Measurements from ENCODE around the gene REEP6. TPM values are rescaled to one million over a fixed set of nuclear protein-coding genes. Genes with fewer than 3 reads are reported as not detected.

Gene REEP6
- total and polyA plus RNA-seq, 2 of the 4 experiments (the other 2 are of a cell fraction) = 1.3 to 2.2 TPM

- Histone ChIP-seq H4K8ac (ENCODE audit: low read depth in 2 of 2, low read length in 2 of 2) (no peak overlapping the region), H2BK5ac (ENCODE audit: low read depth, low read length, poor library complexity, severe bottlenecking) (no peak overlapping the region), H3K9ac (ENCODE audit: low read depth, low read length) (no peak overlapping the region), H2AK5ac (ENCODE audit: low read depth, low read length) (no peak overlapping the region; the same call in 1 of the 2 replicates), H3K4ac (ENCODE audit: low read depth, low read length) (no peak overlapping the region), H3K9me1 (ENCODE audit: insufficient read depth, low read length) (peaks cover 4% of the 10 kb centered on the region; the same call in 1 of the 2 replicates), H3K18ac (ENCODE audit: low read depth, low read length) (no peak overlapping the region), H2BK15ac (ENCODE audit: low read depth, low read length) (no peak overlapping the region), H3K4me2 (ENCODE audit: low read depth, low read length) (no peak overlapping the region), H4K5ac (ENCODE audit: low read depth, low read length) (no peak overlapping the region), H2BK20ac (ENCODE audit: low read depth, low read length) (no peak overlapping the region), H3K36me3 (ENCODE audit: control insufficient read depth, insufficient read depth, low read length) (no peaks in the 10 kb centered on the region), H3K4me3 (ENCODE audit: insufficient read depth, low read depth, low read length) (no peak overlapping the region), H3K14ac (replicated peaks; ENCODE audit: low read depth, low read length) (no peak overlapping the region), H3K23ac (ENCODE audit: low read depth, low read length) (no peak overlapping the region), H2AK9ac (replicated peaks; ENCODE audit: low read depth, low read length, poor library complexity) (no peak overlapping the region), H2AFZ (replicated peaks; ENCODE audit: low read length, poor library complexity) (no peak overlapping the region), H3K4me1 (ENCODE audit: control insufficient read depth, insufficient read depth, low read length) (no peaks in the 10 kb centered on the region; the same call in 1 of the 2 replicates), H3K56ac (ENCODE audit: extremely low read depth, insufficient read depth, low read length) (no peak overlapping the region), H4K91ac (ENCODE audit: insufficient read depth, low read depth, low read length) (no peak overlapping the region), H3K79me1 (ENCODE audit: low read depth in 1 of 2, low read length in 2 of 2) (no peaks in the 10 kb centered on the region), H3K27me3 (ENCODE audit: control insufficient read depth, insufficient read depth, low read length) (peaks cover 34% of the 10 kb centered on the region), H3K9me3 (ENCODE audit: control insufficient read depth, insufficient read depth, low read length) (peaks cover 2% of the 10 kb centered on the region; the same call in 1 of the 2 replicates), H3K27ac (ENCODE audit: insufficient read depth, low read length) (no peak overlapping the region), H2BK120ac (ENCODE audit: low read depth, low read length) (no peak overlapping the region), H4K20me1 (ENCODE audit: insufficient read depth, low read length) (0 out of 2 replicates have a peak, but pooled peaks cover 7% of the 10 kb centered on the region)
- ATAC-seq (ENCODE audit: low read depth) (no peak), DNase-seq (no peak)
- TF ChIP-seq RCOR1 (IDR thresholded peaks at IDR 0.05; ENCODE audit: insufficient replicate concordance, low read length) (no peak), MAFK (IDR thresholded peaks at IDR 0.05; ENCODE audit: low read depth, low read length) (peak; percentile 51; the same call in 1 of the 2 replicates), CEBPB (IDR thresholded peaks at IDR 0.05; ENCODE audit: low read depth, low read length) (no peak)
- CTCF ChIA-PET = no interaction called here
- BruUV-seq (replicated peaks) = no TSS peak
- WGBS, 2 experiments (ENCODE audit: extremely low coverage in 2 of 2, insufficient read length in 1 of 2) = 82% methylated on average over 10 of the region's 17 CpGs; no CpG with 5 or more reads in 1 of the 2 experiments
- POLR2A ChIA-PET (ENCODE audit: unreplicated experiment) = no interaction called here
- in situ Hi-C loops (cut with MboI; ENCODE audit: low sequenced_read_pairs) (no loop called here), intact Hi-C loops (cut with micrococcal nuclease) (no loop called here), dilution Hi-C loops (cut with HindIII; ENCODE audit: low sequenced_read_pairs, unreplicated experiment) (no loop called here)
Measured at GRCh38 chr19:1520203-1520780, 29.3 kb downstream of the REEP6 start.
